Measurements from ENCODE around the gene CCT6A.

DNA sequence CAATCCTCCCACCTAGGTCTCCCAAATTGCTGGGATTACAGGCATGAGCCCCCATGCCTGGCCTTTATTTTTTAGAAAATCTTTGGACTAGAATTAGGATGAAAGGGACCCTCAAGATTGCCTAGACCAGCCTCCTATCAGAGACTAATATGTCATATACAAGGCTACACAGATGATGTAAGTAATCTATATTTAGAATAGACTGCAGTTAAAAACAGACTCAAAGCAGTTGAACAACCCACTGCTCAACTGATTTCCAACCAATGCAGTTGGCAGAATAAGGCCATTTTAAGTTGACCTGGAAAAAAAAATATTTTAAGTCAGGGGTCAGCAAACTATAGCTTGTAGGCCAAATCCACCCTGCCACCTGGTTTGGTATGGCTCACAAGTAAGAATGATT lies 28.1 kb upstream of the CCT6A start:
- TF ChIP-seq XRCC4 (IDR thresholded peaks at IDR 0.05; ENCODE audit: extremely low read depth, insufficient read depth, insufficient read length) (no peak), SMC3 (conservative IDR thresholded peaks at IDR 0.05; ENCODE audit: insufficient read depth, low read depth, low read length) (no peak), MYC (IDR thresholded peaks at IDR 0.05; ENCODE audit: low read depth, low read length) (no peak), MYC (CRISPR knock-in tag; IDR thresholded peaks at IDR 0.05; ENCODE audit: borderline replicate concordance, low read depth) (no peak), SIN3A (IDR thresholded peaks at IDR 0.05; ENCODE audit: borderline replicate concordance in 2 of 2, control insufficient read depth in 1 of 2, low read depth in 2 of 2, low read length in 2 of 2) (no peak), GTF2B (IDR thresholded peaks at IDR 0.05; ENCODE audit: extremely low read depth, insufficient read length) (no peak), BHLHE40 (IDR thresholded peaks at IDR 0.05; ENCODE audit: low read length) (no peak)
- TF ChIP-seq, protein P1, sequence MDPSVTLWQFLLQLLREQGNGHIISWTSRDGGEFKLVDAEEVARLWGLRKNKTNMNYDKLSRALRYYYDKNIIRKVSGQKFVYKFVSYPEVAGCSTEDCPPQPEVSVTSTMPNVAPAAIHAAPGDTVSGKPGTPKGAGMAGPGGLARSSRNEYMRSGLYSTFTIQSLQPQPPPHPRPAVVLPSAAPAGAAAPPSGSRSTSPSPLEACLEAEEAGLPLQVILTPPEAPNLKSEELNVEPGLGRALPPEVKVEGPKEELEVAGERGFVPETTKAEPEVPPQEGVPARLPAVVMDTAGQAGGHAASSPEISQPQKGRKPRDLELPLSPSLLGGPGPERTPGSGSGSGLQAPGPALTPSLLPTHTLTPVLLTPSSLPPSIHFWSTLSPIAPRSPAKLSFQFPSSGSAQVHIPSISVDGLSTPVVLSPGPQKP (CRISPR knock-in tag; IDR thresholded peaks at IDR 0.05), result no peak
- TF ChIP-seq, protein P2, sequence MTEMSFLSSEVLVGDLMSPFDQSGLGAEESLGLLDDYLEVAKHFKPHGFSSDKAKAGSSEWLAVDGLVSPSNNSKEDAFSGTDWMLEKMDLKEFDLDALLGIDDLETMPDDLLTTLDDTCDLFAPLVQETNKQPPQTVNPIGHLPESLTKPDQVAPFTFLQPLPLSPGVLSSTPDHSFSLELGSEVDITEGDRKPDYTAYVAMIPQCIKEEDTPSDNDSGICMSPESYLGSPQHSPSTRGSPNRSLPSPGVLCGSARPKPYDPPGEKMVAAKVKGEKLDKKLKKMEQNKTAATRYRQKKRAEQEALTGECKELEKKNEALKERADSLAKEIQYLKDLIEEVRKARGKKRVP (CRISPR knock-in tag; IDR thresholded peaks at IDR 0.05), result no peak
